GM18511 (cell line): ENCODE results near the gene ARHGAP26.
"Not testable (repeated sequence)": the region's sequence is repeated elsewhere in the genome, so short reads cannot be mapped to it uniquely, and the experiment has no call there.

ENCODE experiments used
- ATAC-seq: cut with Tn5 transposase; IDR thresholded peaks from one replicate; pipeline ENCODE4 v1.9.1; 2021; ENCODE audit warnings: mild to moderate bottlenecking, moderate library complexity; ENCODE audit not compliant: unreplicated experiment

Gene ARHGAP26

GRCh38 chr5:143101725-143102386 is 331.7 kb downstream of the ARHGAP26 start:
- no peak for ATAC-seq

- ATAC-seq = no peak
Measured at GRCh38 chr5:143102411-143102810, 332.2 kb downstream of the ARHGAP26 start.

GRCh38 chr5:143105216-143105905 is 335.2 kb downstream of the ARHGAP26 start:
- no peak for ATAC-seq

GRCh38 chr5:143106174-143106573 is 336.0 kb downstream of the ARHGAP26 start:
- ATAC-seq = no peak

GRCh38 chr5:143108498-143109128 is 338.4 kb downstream of the ARHGAP26 start:
- ATAC-seq = no peak

- ATAC-seq = no peak
Measured at GRCh38 chr5:143110591-143110990, 340.4 kb downstream of the ARHGAP26 start.

GRCh38 chr5:143111799-143112198 is 341.6 kb downstream of the ARHGAP26 start:
- ATAC-seq = no peak

GRCh38 chr5:143113461-143113860 is 343.3 kb downstream of the ARHGAP26 start:
- ATAC-seq = no peak

- ATAC-seq = peak; percentile 53
Measured at GRCh38 chr5:143114481-143114880, 344.3 kb downstream of the ARHGAP26 start.

GRCh38 chr5:143115381-143115780 is 345.2 kb downstream of the ARHGAP26 start:
- ATAC-seq = no peak

GRCh38 chr5:143116814-143117213 is 346.6 kb downstream of the ARHGAP26 start:
- no peak for ATAC-seq

GRCh38 chr5:143117821-143118220 is 347.6 kb downstream of the ARHGAP26 start:
- no peak for ATAC-seq

GRCh38 chr5:143118222-143118621 is 348.0 kb downstream of the ARHGAP26 start:
- no peak for ATAC-seq

- not testable (repeated sequence) for ATAC-seq
Measured at GRCh38 chr5:143118818-143119217, 348.6 kb downstream of the ARHGAP26 start.

- peak; percentile 55 for ATAC-seq
Measured at GRCh38 chr5:143119291-143119769, 349.2 kb downstream of the ARHGAP26 start.

GRCh38 chr5:143119881-143120341 is 349.7 kb downstream of the ARHGAP26 start:
- ATAC-seq = peak; percentile 37

- no peak for ATAC-seq
Measured at GRCh38 chr5:143120460-143121134, 350.4 kb downstream of the ARHGAP26 start.

GRCh38 chr5:143121135-143121475 is 350.9 kb downstream of the ARHGAP26 start:
- ATAC-seq = no peak

- ATAC-seq = no peak
Measured at GRCh38 chr5:143124593-143124992, 354.4 kb downstream of the ARHGAP26 start.

GRCh38 chr5:143126174-143127019 is 356.2 kb downstream of the ARHGAP26 start:
- peak; percentile 60 for ATAC-seq
